GM12878 (cell line): ENCODE results near the gene DCAF7. TPM values are rescaled to one million over a fixed set of nuclear protein-coding genes. Genes with fewer than 3 reads are reported as not detected.

Experiments used
- CHD1 ChIP-seq: IDR thresholded peaks from 2 replicates; pipeline ENCODE4 v1.6.1; 2012; ENCODE audit warnings: low read depth, low read length, improper control_type of control experiment
- CHD4 ChIP-seq: fragments of 200-600 bp; sonication (generic); IDR thresholded peaks from 2 replicates; pipeline ENCODE4 v1.6.1; 2016; ENCODE audit warnings: mild to moderate bottlenecking
- CREM ChIP-seq: IDR thresholded peaks from 2 replicates; pipeline ENCODE4 v1.6.1; 2014; ENCODE audit warnings: antibody characterized with exemption, low read depth
- EED ChIP-seq: sonication (generic); IDR thresholded peaks from 2 replicates; pipeline ENCODE4 v1.6.1; 2016; ENCODE audit warnings: antibody characterized with exemption, low read depth
- EZH2 ChIP-seq: IDR thresholded peaks from 2 replicates; pipeline ENCODE4 v1.6.1; 2012; ENCODE audit warnings: low read depth, mild to moderate bottlenecking, control low read depth, inconsistent platforms, low read length, borderline replicate concordance; ENCODE audit not compliant: control insufficient read depth
- FOS ChIP-seq: IDR thresholded peaks from 3 replicates; pipeline ENCODE4 v1.6.1; 2011; ENCODE audit warnings: borderline replicate concordance; ENCODE audit not compliant: insufficient read length; ENCODE audit errors: extremely low read depth
- KAT2A ChIP-seq: conservative IDR thresholded peaks from 2 replicates; pipeline ENCODE4 v1.6.1; 2011; ENCODE audit warnings: low read depth, low read length; ENCODE audit not compliant: control insufficient read depth
- MXI1 ChIP-seq: fragments of 150-350 bp; IDR thresholded peaks from 2 replicates; pipeline ENCODE4 v1.6.1; 2011; ENCODE audit warnings: low read depth, mild to moderate bottlenecking, inconsistent platforms, low read length, improper control_type of control experiment
- NFYB ChIP-seq: IDR thresholded peaks from 2 replicates; pipeline ENCODE4 v1.6.1; 2011; ENCODE audit warnings: low read depth, mild to moderate bottlenecking, low read length, improper control_type of control experiment, moderate library complexity; ENCODE audit not compliant: insufficient read depth
- POLR2A ChIP-seq: IDR thresholded peaks from 2 replicates; pipeline ENCODE4 v1.6.1; 2011; ENCODE audit warnings: low read depth, mild to moderate bottlenecking, low read length
- TAF1 ChIP-seq: IDR thresholded peaks from 2 replicates; pipeline ENCODE4 v1.6.1; 2011; ENCODE audit warnings: mild to moderate bottlenecking, low read depth, low read length, borderline replicate concordance
- TCF3 ChIP-seq: IDR thresholded peaks from 2 replicates; pipeline ENCODE4 v1.6.1; 2012; ENCODE audit warnings: low read depth, mild to moderate bottlenecking, low read length, borderline replicate concordance; ENCODE audit not compliant: insufficient read depth
- ZSCAN29 ChIP-seq: fragments of 450-650 bp; IDR thresholded peaks from 2 replicates; pipeline ENCODE4 v1.6.1; 2017; ENCODE audit warnings: mild to moderate bottlenecking, moderate library complexity
- polyA plus RNA-seq, 11 experiments: library from polyadenylated mRNA; depleted of rRNA in 4 of 11; unstranded in 6 of 11; stranded (reverse) in 5 of 11; fragments of >200 nt; fragmentation: Nextera tagmentation in 4 of 11; fragmentation: Illumina TruSeq in 1 of 11; extraction: Ambion mirVana in 4 of 11; extraction: Trizol in 1 of 11; gene quantifications; 1 replicate in 1 of 11; 2 replicates in 10 of 11; pipeline versions ENCODE4 v1.2.1 to v1.2.3, GENCODE V29; 2011 to 2016; ENCODE audit warnings: inconsistent platforms in 2 of 11, missing spikeins in 2 of 11, low read depth in 1 of 11
- total RNA-seq, 4 experiments: library from RNA; depleted of rRNA in 3 of 4; stranded (reverse); fragments of >200 nt in 3 of 4; fragmentation: Illumina TruSeq in 1 of 4; extraction: Trizol in 1 of 4; gene quantifications; 2 replicates each; pipeline versions ENCODE4 v1.2.1 to v1.2.3, GENCODE V29; 2013 to 2021
- TF ChIP-seq, protein P1 (sequence below), 3 experiments: IDR thresholded peaks in 2 of 3; conservative IDR thresholded peaks in 1 of 3; 2 replicates each; pipeline ENCODE4 v1.5.1; 2011; ENCODE audit warnings: low read depth in 3 of 3, low read length in 3 of 3, mild to moderate bottlenecking in 3 of 3, control low read depth in 2 of 3, moderate library complexity in 2 of 3, inconsistent platforms in 1 of 3, mixed read lengths in 1 of 3; ENCODE audit not compliant: control insufficient read depth in 2 of 3, insufficient read depth in 1 of 3; ENCODE audit errors: extremely low read depth in 1 of 3
- TF ChIP-seq, protein P2 (sequence below): fragments of 450-650 bp; IDR thresholded peaks from 2 replicates; pipeline ENCODE4 v1.6.1; 2017; ENCODE audit warnings: mild to moderate bottlenecking

DCAF7 gene
- total and polyA plus RNA-seq, 10 of the 15 experiments (the other 5 are each of a cell fraction or from before 2014, with no cell fraction given) = 27.0 to 103 (median 54.5) TPM

DNA sequence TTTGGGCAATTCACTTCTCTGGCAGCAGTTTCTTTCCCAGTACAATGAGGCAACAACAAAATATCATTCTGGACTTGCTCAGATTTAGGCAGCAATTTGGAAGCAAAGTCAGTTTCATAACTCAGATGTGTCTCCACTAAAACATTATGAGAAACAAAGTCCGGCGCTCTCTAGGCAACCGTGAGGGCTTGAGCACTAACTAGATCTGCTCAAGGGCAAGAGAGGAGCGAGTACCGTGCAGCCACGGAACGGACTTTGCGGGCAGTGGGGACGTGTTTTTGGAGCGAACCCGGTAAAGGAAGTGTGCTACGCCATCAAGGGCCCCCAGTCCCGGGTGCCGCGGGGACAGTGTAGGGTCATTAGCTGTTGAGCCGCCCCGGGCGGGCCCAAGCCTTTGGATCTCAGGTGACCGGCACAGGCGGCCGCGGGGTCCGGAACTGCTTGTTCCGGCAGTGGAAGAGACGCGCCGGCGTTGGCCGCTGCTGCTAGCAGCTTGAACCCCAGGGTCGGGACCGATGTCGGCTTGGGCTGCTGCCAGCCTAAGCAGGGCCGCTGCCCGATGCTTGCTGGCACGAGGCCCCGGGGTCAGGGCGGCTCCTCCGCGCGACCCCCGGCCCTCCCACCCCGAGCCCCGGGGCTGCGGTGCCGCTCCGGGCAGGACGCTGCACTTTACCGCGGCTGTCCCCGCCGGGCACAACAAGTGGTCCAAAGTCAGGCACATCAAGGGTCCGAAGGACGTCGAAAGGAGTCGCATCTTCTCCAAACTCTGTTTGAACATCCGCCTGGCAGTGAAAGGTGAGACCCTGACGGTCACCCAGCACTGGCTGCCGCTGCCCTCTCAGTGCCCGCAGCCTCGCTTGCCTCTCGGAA is 50.5 kb downstream of the DCAF7 start, which contains the start of gene TACO1 (continued):
- TF ChIP-seq MXI1 (peak; percentile 87), CHD4 (no peak), TCF3 (peak; percentile 37; the same call in 1 of the 2 replicates), EZH2 (no peak), CREM (peak; percentile 64), FOS (no peak), KAT2A (no peak), ZSCAN29 (peak; percentile 8; the same call in 1 of the 2 replicates), EED (peak; percentile 55; the same call in 1 of the 2 replicates), NFYB (no peak), CHD1 (no peak), TAF1 (peak; percentile 91), POLR2A (peak; percentile 79)
- TF ChIP-seq, protein P1, sequence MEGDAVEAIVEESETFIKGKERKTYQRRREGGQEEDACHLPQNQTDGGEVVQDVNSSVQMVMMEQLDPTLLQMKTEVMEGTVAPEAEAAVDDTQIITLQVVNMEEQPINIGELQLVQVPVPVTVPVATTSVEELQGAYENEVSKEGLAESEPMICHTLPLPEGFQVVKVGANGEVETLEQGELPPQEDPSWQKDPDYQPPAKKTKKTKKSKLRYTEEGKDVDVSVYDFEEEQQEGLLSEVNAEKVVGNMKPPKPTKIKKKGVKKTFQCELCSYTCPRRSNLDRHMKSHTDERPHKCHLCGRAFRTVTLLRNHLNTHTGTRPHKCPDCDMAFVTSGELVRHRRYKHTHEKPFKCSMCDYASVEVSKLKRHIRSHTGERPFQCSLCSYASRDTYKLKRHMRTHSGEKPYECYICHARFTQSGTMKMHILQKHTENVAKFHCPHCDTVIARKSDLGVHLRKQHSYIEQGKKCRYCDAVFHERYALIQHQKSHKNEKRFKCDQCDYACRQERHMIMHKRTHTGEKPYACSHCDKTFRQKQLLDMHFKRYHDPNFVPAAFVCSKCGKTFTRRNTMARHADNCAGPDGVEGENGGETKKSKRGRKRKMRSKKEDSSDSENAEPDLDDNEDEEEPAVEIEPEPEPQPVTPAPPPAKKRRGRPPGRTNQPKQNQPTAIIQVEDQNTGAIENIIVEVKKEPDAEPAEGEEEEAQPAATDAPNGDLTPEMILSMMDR (IDR thresholded peaks at IDR 0.05 in 2 of 3, conservative IDR thresholded peaks at IDR 0.05 in 1 of 3; ENCODE audit: control insufficient read depth in 2 of 3, extremely low read depth in 1 of 3, insufficient read depth in 1 of 3, low read depth in 3 of 3, low read length in 3 of 3) = no peak
- TF ChIP-seq, protein P2, sequence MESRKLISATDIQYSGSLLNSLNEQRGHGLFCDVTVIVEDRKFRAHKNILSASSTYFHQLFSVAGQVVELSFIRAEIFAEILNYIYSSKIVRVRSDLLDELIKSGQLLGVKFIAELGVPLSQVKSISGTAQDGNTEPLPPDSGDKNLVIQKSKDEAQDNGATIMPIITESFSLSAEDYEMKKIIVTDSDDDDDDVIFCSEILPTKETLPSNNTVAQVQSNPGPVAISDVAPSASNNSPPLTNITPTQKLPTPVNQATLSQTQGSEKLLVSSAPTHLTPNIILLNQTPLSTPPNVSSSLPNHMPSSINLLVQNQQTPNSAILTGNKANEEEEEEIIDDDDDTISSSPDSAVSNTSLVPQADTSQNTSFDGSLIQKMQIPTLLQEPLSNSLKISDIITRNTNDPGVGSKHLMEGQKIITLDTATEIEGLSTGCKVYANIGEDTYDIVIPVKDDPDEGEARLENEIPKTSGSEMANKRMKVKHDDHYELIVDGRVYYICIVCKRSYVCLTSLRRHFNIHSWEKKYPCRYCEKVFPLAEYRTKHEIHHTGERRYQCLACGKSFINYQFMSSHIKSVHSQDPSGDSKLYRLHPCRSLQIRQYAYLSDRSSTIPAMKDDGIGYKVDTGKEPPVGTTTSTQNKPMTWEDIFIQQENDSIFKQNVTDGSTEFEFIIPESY = peak; percentile 27; the same call in 1 of the 2 replicates
